GM21717 (cell line): ENCODE measurements around the gene UMOD.

Experiments
- ATAC-seq: cut with Tn5 transposase; IDR thresholded peaks from one replicate; pipeline ENCODE4 v1.9.1; 2021; ENCODE audit warnings: mild to moderate bottlenecking, moderate library complexity; ENCODE audit not compliant: unreplicated experiment

The UMOD gene

DNA sequence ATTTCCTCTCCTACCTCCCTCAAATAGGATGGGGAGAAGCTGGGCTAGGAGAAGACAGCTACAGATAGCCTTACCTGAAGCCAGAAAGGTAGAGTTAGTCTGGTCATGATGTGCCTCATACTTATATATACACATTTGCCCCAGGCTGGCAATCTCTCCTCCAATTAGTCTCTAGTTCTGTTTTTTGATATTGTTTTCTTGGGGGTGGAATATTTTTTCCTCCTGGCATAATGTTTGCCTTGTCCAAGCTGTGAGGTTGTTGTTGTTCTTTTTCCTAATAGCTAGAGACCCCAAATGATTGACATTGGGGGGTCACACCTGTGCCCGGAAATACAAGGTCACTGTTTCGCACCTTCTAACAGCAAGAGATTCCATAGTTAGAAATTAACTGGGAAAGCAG, at the start of gene UMOD:
TSS of gene UMOD (minus strand) at position 101 of the 400 bp plus-strand sequence. CDS start 1,978 bp downstream, outside the sequence.
- no peak for ATAC-seq

GRCh38 chr16:20401475-20402016, 49.0 kb upstream of the UMOD start:
- no peak for ATAC-seq

GRCh38 chr16:20401066-20401465, 48.6 kb upstream of the UMOD start:
- no peak for ATAC-seq

DNA sequence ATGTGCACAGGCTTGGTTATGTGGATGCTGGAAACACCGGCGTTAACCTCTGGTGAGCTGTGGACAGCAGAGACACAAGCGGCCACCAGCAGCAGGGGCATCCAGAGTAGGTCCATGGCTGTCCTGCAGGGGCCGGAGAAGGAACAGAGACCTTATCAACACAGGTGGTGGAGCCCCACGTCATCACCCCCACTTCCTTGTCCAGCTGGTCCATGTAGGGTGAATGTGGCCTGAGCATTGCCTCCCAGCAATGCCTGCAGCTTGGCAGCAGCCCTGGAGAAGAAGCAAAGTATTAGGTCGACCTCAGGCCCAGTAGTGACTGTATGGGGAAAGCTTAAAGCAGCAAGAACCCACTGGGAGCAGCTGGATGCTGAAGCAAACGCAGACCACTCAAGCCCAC, 46.7 kb upstream of the UMOD start:
- ATAC-seq, result no peak

DNA sequence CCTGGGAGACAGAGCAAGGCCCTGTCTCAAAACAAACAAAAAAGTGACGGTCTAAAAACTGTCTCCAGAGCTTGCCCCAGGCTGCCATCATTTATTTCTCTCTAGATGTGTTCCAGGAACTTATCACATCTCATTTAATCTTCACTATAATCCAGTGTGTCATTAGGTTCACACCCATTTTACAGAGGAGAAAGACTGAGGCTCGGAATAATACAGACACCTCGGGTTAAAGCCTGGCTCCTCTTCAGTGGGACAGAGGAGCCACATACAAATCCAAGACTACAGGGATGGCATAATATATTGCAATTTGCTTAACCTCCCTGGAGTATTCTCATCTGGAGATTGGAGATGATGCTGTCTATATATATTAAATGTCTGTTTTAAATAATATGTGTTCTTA, 46.1 kb upstream of the UMOD start:
- no peak for ATAC-seq

- no peak for ATAC-seq
Measured at GRCh38 chr16:20397468-20398074, 45.1 kb upstream of the UMOD start.

DNA sequence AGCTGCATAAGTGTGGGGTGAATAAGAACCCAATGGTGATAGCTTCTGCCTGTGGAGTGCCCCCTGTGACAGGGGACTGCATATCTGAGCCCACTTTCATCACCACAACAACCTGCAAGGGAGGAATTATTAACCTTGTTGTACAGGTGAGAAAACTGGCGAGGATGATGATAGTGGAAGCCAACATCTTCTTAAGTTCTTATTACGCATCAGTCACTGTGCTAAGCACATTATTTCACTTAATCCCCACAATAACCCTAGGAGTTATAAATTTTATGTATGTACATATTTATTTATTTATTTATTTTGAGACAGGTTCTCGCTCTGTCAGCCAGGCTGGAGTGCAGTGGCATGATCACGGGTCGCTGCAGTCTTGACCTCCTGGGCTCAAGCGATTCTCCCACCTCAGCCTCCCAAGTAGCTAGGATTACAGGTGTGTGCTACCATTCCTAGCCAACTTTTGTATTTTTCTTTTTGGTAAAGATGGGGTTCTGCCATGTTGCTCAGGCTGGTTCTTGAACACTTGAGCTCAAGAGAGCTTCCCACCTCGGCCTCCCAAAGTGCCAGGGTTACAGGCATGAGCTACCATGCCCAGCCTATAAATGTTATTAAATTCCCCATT, 44.4 kb upstream of the UMOD start:
- no peak for ATAC-seq

- ATAC-seq, result no peak
Measured at GRCh38 chr16:20395946-20396345, 43.4 kb upstream of the UMOD start.

- no peak for ATAC-seq
Measured at GRCh38 chr16:20393801-20394577, 41.5 kb upstream of the UMOD start.

GRCh38 chr16:20391045-20391444, 38.5 kb upstream of the UMOD start:
- no peak for ATAC-seq

DNA sequence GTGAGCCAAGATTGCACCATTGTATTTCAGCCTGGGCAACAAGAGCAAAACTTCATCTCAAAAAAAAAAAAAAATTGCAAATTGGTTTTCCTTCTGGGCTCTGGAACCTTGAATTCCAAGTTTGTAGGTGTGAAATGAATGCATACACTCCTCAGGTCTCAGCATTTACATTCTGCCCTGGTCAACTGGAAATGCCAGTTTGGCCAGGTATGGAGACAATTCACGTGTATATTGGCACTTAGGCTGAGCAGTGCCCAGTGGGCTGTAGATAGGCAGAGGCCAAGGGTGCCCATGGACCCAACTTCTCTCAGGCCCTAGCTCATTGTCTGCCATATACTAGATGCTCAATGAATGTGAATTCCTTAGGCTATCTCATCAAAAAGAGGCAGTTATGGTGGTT, 36.3 kb upstream of the UMOD start:
- no peak for ATAC-seq

GRCh38 chr16:20387978-20388377, 35.5 kb upstream of the UMOD start:
- ATAC-seq, result no peak

DNA sequence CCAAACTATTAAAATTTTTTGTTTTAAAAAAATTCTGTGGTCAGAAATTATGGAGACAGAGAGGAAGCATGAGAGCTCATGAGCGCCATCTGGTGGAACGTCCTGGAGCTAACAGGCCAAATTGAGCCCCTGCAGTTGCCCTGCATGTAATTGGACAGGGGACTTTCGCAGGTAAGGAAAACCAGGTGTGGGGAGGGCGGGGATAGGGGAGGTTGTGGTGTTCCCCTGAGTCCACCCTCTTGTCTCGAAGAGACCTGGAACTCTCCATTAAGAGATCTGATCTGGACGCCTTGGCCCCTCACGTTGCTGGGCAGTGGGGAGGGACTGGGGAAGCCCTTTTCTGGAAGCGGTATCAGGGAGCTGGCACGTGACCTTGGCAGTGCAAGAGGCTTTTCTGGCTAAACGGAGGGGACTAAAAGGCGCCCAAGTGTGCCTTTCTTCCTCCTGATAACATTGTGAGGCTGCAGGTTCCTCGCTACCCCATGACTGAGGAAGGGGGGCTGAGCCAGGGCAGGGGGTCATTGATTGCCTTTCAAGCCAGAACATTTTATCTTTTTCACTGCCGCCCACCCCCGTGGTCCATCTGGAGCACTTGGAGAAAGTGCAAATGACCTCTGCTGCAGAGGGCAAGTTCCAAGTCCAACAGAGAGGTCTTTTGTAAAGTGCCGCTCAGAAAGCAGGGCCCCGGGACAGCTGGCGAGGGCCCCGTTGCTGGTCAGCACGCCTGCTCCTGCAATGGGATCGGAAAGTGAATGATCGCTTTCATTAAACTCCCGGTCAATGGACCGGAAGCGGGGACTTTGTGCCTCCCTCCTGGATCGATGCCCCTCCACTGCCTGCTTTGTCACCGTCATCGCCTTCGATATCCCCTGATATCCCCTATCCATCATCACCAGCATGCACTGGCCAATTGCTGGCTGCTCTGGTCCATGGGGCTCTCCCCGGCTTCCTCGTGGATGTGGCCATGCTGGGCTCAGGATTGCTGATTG, 33.6 kb upstream of the UMOD start:
- ATAC-seq, result no peak

- ATAC-seq, result no peak
Measured at GRCh38 chr16:20383106-20384029, 30.9 kb upstream of the UMOD start.

- no peak for ATAC-seq
Measured at GRCh38 chr16:20382202-20382948, 29.9 kb upstream of the UMOD start.

DNA sequence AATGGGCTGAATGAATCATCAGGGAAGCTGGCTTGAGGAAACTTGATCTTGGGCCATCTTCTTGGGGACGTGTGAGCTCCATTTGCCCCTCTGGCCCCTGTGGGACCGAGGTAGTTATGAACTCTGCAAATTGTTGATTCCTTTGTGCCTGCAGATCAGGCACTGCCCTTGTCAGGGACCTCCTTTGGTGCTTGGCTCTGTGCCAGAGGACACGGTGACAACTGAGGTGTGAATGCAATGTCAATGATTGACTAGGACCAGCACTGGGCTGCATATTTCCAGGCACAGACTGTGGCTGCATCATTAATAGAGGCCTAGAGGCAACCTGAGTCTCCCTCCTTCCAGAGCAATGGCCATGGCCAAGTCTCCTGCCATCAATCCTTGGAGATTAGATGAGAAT, 28.3 kb upstream of the UMOD start:
- ATAC-seq, result no peak

GRCh38 chr16:20377181-20377580, 24.7 kb upstream of the UMOD start:
- ATAC-seq, result no peak

- ATAC-seq, result no peak
Measured at GRCh38 chr16:20372701-20373100, 20.2 kb upstream of the UMOD start.
